BLaER1 (cell line): ENCODE results near the gene SLC7A6.

Source experiments
- H3K27ac ChIP-seq: shearing (Covaris generic); formaldehyde crosslinking; 2 replicates; pipeline ENCODE4 v1.8.1; 2022
- H3K27me3 ChIP-seq: shearing (Covaris generic); formaldehyde crosslinking; 2 replicates; pipeline ENCODE4 v1.8.1; 2022
- H3K36me3 ChIP-seq: shearing (Covaris generic); formaldehyde crosslinking; 2 replicates; pipeline ENCODE4 v1.8.1; 2022
- H3K4me1 ChIP-seq: shearing (Covaris generic); formaldehyde crosslinking; 2 replicates; pipeline ENCODE4 v1.8.1; 2022
- H3K4me2 ChIP-seq: shearing (Covaris generic); formaldehyde crosslinking; 2 replicates; pipeline ENCODE4 v1.8.1; 2022
- H3K4me3 ChIP-seq: shearing (Covaris generic); formaldehyde crosslinking; 2 replicates; pipeline ENCODE4 v1.8.1; 2022
- H3K9ac ChIP-seq: shearing (Covaris generic); formaldehyde crosslinking; 2 replicates; pipeline ENCODE4 v1.8.1; 2022
- H3K9me3 ChIP-seq: shearing (Covaris generic); formaldehyde crosslinking; 2 replicates; pipeline ENCODE4 v1.8.1; 2022
- H4K20me1 ChIP-seq: shearing (Covaris generic); formaldehyde crosslinking; 2 replicates; pipeline ENCODE4 v1.8.1; 2022
- Cebpa-rat ChIP-seq: shearing (Covaris generic); IDR thresholded peaks from 2 replicates; pipeline ENCODE4 v1.8.1; 2022

Gene SLC7A6

DNA sequence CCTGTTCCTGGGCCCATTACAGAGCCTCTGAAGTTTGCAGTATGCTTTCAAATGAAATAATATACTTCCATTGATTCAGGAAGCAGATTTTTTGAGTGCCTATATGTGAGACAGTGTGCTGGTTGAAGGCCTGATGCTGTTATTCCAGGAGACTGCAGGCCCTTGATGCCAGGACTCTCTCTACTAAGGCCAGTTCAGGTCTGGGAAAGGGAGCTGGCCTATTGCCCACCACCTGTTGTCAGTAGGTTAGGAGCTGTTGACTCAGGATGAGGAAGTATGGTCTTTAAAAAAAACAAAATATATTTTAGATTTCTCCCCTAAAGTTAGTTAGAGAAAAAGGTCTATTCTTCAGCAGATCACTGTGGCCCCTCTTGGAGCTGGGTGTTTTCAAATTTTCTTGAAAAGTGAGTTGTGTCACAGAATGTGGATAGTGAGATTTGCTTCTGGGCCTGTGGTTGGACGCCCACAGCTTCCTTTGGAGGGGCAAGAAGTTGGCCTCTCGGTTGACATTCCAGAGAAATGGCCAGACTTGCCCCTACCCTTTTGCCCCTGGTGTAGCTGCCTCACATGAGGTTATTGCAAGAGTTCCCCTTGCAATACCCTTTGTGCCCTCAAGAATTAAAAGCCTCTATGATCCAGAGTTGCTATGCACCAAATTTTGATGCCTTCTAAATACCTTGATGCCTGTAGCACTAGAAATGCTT, 36.3 kb upstream of the SLC7A6 start:
- H3K4me2 ChIP-seq, result peak overlapping the region; percentile 57
- H3K36me3 ChIP-seq, result peaks cover 45% of the 10 kb centered on the region
- peaks cover 21% of the 10 kb centered on the region for H3K4me1 ChIP-seq
- peaks cover 47% of the 10 kb centered on the region for H4K20me1 ChIP-seq
- no peaks in the 10 kb centered on the region for H3K9me3 ChIP-seq
- TF ChIP-seq Cebpa-rat, result no peak
- H3K9ac ChIP-seq, result no peak overlapping the region
- no peaks in the 10 kb centered on the region for H3K27me3 ChIP-seq
- no peak overlapping the region for H3K4me3 ChIP-seq
- H3K27ac ChIP-seq, result peak overlapping the region; percentile 18

DNA sequence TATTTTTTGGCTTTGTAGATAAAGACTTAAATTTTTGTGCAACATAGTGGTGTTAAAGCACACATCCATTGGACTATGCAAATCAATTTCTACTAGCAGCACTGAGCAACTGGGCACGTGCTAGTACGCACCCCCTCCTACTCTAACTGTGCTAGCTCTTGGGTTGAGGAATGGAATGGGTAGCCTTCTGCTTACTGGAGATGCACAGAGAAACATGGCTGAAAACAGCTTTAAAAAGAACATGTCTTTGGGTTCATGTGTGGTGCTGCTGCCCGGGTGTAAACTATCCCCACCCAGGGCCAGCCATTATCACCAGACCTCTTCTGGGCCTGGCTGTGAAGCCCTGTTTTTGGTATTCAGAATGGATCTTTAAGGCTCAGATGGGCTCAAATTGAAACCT, 35.7 kb upstream of the SLC7A6 start:
- H3K4me1 ChIP-seq, result peaks cover 28% of the 10 kb centered on the region
- peaks cover 45% of the 10 kb centered on the region for H3K36me3 ChIP-seq
- H3K4me3 ChIP-seq, result no peak overlapping the region
- H3K4me2 ChIP-seq, result no peak overlapping the region
- peaks cover 47% of the 10 kb centered on the region for H4K20me1 ChIP-seq
- no peak for TF ChIP-seq Cebpa-rat
- H3K9ac ChIP-seq, result no peak overlapping the region
- no peaks in the 10 kb centered on the region for H3K9me3 ChIP-seq
- H3K27me3 ChIP-seq, result no peaks in the 10 kb centered on the region
- H3K27ac ChIP-seq, result no peak overlapping the region

DNA sequence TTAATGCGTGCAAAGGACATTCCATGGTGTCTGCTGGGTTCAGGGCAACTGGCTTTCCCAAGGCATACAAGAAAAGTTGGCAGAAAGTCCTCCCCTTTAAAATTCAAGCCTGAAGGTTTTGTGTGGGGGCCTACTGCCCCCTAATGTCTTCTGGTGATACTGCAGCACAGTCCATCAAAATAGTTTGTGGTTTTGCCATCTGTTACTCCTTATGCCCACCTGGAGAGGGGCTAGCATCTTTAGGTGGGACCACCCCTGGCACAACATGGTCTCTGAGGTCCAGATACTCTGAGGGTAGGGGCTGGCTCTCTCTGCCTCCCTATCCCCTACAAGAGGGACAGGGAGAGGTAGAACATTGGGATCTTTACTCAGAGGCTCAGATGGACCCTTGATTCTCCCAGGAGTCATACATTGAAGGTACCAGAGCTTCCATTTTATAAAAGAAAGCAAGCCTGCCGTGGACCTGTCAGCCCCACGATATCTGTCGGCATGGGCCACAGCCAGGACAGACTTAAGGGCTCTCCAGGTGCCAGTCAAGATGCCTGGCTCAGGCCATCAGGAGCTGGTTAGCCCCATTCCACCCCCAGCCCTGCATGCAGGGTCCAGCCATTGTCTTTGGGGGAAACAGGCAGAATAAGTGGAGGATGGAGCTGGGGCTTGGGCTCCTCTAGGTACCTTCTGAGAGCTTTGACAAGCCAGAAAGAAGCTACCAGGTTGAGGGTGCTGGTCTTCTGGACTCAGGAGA, 34.7 kb upstream of the SLC7A6 start:
- Histone ChIP-seq H4K20me1 (peaks cover 51% of the 10 kb centered on the region), H3K27ac (no peak overlapping the region)

GRCh38 chr16:68230176-68230571, 34.2 kb upstream of the SLC7A6 start:
- Histone ChIP-seq H3K27ac (no peak overlapping the region), H3K9ac (no peak overlapping the region), H3K27me3 (no peaks in the 10 kb centered on the region), H3K36me3 (peaks cover 45% of the 10 kb centered on the region), H4K20me1 (peaks cover 51% of the 10 kb centered on the region), H3K4me1 (peaks cover 43% of the 10 kb centered on the region), H3K9me3 (no peaks in the 10 kb centered on the region), H3K4me2 (no peak overlapping the region), H3K4me3 (no peak overlapping the region)
- no peak for TF ChIP-seq Cebpa-rat

More for the DNA sequence above, 34.7 kb upstream of the SLC7A6 start:
- Histone ChIP-seq H3K4me3 (no peak overlapping the region), H3K4me2 (no peak overlapping the region), H3K36me3 (peaks cover 45% of the 10 kb centered on the region), H3K9ac (no peak overlapping the region), H3K9me3 (no peaks in the 10 kb centered on the region), H3K27me3 (no peaks in the 10 kb centered on the region), H3K4me1 (peaks cover 37% of the 10 kb centered on the region)
- TF ChIP-seq Cebpa-rat, result no peak

DNA sequence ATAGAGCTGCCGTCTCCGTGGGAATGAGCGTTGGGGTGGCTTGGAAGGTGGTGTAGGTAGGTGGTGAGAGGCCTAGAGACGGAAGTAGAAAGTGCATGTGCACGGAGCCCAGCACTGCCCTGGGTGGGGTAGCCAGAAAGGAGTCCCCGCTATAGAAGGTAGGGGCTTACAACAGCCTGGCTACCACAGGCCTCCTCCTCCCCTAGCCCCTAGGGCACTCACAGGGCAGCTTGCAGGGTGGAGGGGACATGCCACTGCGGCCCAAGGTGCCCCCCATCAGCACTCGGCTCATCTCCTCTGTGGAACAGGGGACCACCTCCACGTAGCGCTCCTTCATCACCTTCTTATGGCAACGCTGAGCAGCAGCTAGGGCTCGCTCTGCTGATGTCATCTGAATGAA, 33.4 kb upstream of the SLC7A6 start:
- Histone ChIP-seq H3K9me3 (peaks cover 5% of the 10 kb centered on the region; the same call in 1 of the 2 replicates), H4K20me1 (peaks cover 48% of the 10 kb centered on the region), H3K4me1 (peaks cover 45% of the 10 kb centered on the region), H3K36me3 (peaks cover 45% of the 10 kb centered on the region), H3K27ac (no peak overlapping the region), H3K4me3 (no peak overlapping the region), H3K27me3 (no peaks in the 10 kb centered on the region), H3K4me2 (no peak overlapping the region), H3K9ac (no peak overlapping the region)
- no peak for TF ChIP-seq Cebpa-rat

- peaks cover 42% of the 10 kb centered on the region for H4K20me1 ChIP-seq
- H3K4me3 ChIP-seq, result no peak overlapping the region
These were observed 32.8 kb upstream of the SLC7A6 start for GRCh38 chr16:68231384-68232136.

GRCh38 chr16:68232335-68232734, 32.0 kb upstream of the SLC7A6 start:
- no peak overlapping the region for H3K27ac ChIP-seq
- peaks cover 33% of the 10 kb centered on the region for H3K36me3 ChIP-seq
- H4K20me1 ChIP-seq, result peaks cover 35% of the 10 kb centered on the region

More at GRCh38 chr16:68231384-68232136, 32.8 kb upstream of the SLC7A6 start:
- H3K9me3 ChIP-seq, result peaks cover 9% of the 10 kb centered on the region; the same call in 1 of the 2 replicates
- no peak overlapping the region for H3K9ac ChIP-seq
- no peak for TF ChIP-seq Cebpa-rat
- H3K4me1 ChIP-seq, result peaks cover 47% of the 10 kb centered on the region
- H3K27ac ChIP-seq, result no peak overlapping the region
- H3K27me3 ChIP-seq, result no peaks in the 10 kb centered on the region
- H3K4me2 ChIP-seq, result no peak overlapping the region
- H3K36me3 ChIP-seq, result peaks cover 39% of the 10 kb centered on the region

DNA sequence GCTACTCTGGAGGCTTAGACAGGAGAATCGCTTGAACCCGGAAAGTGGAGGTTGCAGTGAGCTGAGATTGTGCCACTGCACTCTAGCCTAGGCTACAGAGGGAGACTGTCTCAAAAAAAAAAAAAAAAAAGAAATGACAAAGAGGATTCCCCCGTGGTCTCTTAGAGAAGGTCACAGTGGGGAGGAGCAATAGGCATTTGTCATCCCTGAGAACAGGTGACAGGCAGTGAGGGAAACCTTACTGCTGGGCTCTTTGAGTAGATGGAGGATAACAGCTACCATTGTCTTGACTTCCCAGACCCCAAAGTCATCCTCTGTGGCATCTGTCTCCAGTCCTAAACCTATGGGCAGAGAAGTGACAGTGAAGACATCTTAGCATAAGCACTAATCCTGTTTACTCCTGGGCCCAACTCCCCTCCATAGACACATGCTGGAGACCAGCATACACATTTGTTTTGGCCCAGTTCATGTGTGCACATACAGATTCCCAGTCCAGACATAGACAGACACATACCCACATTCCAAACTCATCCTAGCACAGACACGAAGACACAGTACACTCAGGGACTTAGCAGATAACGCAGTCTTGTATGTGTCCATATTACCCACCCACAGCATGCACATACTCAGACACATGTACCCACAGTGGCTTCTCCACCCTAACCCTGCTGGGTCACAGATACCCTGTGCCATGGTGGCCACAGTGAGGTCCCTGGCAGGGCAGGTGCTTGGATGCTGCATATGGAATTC, 31.1 kb upstream of the SLC7A6 start:
- no peak overlapping the region for H3K9ac ChIP-seq
- peaks cover 26% of the 10 kb centered on the region for H4K20me1 ChIP-seq
- no peak for TF ChIP-seq Cebpa-rat
- H3K27ac ChIP-seq, result 0 out of 2 replicates have a peak overlapping the region, but pooled peaks have one; percentile 40
- H3K4me3 ChIP-seq, result no peak overlapping the region
- peaks cover 45% of the 10 kb centered on the region for H3K4me1 ChIP-seq
- no peaks in the 10 kb centered on the region for H3K27me3 ChIP-seq
- peaks cover 9% of the 10 kb centered on the region; the same call in 1 of the 2 replicates for H3K9me3 ChIP-seq
- H3K4me2 ChIP-seq, result peak overlapping the region; percentile 81
- peaks cover 28% of the 10 kb centered on the region for H3K36me3 ChIP-seq

More at GRCh38 chr16:68232335-68232734, 32.0 kb upstream of the SLC7A6 start:
- no peak for TF ChIP-seq Cebpa-rat
- H3K4me1 ChIP-seq, result peaks cover 48% of the 10 kb centered on the region
- no peak overlapping the region for H3K4me2 ChIP-seq
- H3K4me3 ChIP-seq, result no peak overlapping the region
- peaks cover 9% of the 10 kb centered on the region; the same call in 1 of the 2 replicates for H3K9me3 ChIP-seq
- H3K9ac ChIP-seq, result no peak overlapping the region
- H3K27me3 ChIP-seq, result no peaks in the 10 kb centered on the region

DNA sequence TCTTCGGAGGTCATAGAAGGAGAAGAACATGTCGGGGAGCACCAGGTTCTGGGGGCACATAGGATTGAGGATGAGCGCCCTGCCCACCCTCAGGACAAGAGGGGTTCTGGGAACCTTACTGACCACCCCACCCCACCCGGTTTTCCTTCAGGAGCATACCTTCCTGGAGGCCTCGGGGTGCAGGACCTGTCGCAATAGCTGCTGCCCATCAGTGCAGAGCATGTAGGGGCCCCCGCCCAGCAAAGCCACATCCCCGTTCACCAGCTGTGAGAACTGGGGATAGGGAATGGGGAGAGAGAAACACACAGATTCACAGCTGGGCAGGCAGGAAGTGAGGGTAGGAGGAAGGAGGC, 30.5 kb upstream of the SLC7A6 start:
- peaks cover 28% of the 10 kb centered on the region for H3K36me3 ChIP-seq
- peaks cover 26% of the 10 kb centered on the region for H4K20me1 ChIP-seq
- H3K4me2 ChIP-seq, result peak overlapping the region; percentile 81
- peaks cover 50% of the 10 kb centered on the region for H3K4me1 ChIP-seq
- H3K27ac ChIP-seq, result peak overlapping the region; percentile 53; the same call in 1 of the 2 replicates
- H3K4me3 ChIP-seq, result no peak overlapping the region
- H3K27me3 ChIP-seq, result no peaks in the 10 kb centered on the region
- H3K9me3 ChIP-seq, result peaks cover 9% of the 10 kb centered on the region; the same call in 1 of the 2 replicates
- TF ChIP-seq Cebpa-rat, result peak; percentile 64; the same call in 1 of the 2 replicates
- H3K9ac ChIP-seq, result no peak overlapping the region
